T-cell (primary cell): ENCODE results near the gene ZIM2. TPM values are rescaled to one million over a fixed set of nuclear protein-coding genes. Genes with fewer than 3 reads are reported as not detected.

Experiments used
- ATAC-seq, 4 experiments: fragments of 200-7000 bp in 3 of 4; fragments of 150-1000 bp in 1 of 4; cut with Tn5 transposase; replicated peaks in 1 of 4; 1 replicate in 3 of 4; 2 replicates in 1 of 4; pipeline ENCODE4 v1.10.0; 2021; ENCODE audit warnings: moderate library complexity in 3 of 4, mild to moderate bottlenecking in 2 of 4, moderate number of reproducible peaks in 1 of 4
- CTCF ChIA-PET, 2 donors: fragments of 300-600 bp; sonication (Branson Sonifier 250); formaldehyde crosslinking; loops; one replicate each; lab custom pipeline; 2022; ENCODE audit warnings: antibody characterized with exemption in 2 of 2; lab: Charles Lee
- POLR2A ChIA-PET, 2 donors: fragments of 300-600 bp; sonication (Branson Sonifier 250); formaldehyde crosslinking; loops; one replicate each; lab custom pipeline; 2022; ENCODE audit warnings: antibody characterized with exemption in 2 of 2; lab: Charles Lee
- DNase-seq, 35 experiments: peaks; one replicate each; pipeline versions ENCODE4 v3.0.0 to v3.0.0-alpha.2; 2013 to 2023
- H3K27ac ChIP-seq: one replicate; pipeline ENCODE4 v1.5.1; 2013; ENCODE audit warnings: low read length
- H3K27me3 ChIP-seq, 2 experiments: replicated peaks in 1 of 2; 1 replicate in 1 of 2; 2 replicates in 1 of 2; pipeline versions ENCODE4 v1.6.1 to v1.7.0; 2013; ENCODE audit warnings: low read length in 1 of 2, mixed read lengths in 1 of 2; ENCODE audit not compliant: control insufficient read depth in 2 of 2, insufficient read depth in 2 of 2; ENCODE audit errors: extremely low read depth in 1 of 2
- H3K36me3 ChIP-seq, 2 donors: 1 replicate in 1 of 2; 2 replicates in 1 of 2; pipeline versions ENCODE4 v1.6.1 to v1.7.0; 2013; ENCODE audit warnings: low read length in 1 of 2; ENCODE audit not compliant: control insufficient read depth in 2 of 2, insufficient read depth in 1 of 2; ENCODE audit errors: extremely low read depth in 1 of 2
- H3K4me1 ChIP-seq, 2 experiments: 1 replicate in 1 of 2; 2 replicates in 1 of 2; pipeline versions ENCODE4 v1.6.1 to v1.7.0; 2013; ENCODE audit warnings: low read length in 2 of 2, mixed read lengths in 1 of 2; ENCODE audit not compliant: insufficient read depth in 2 of 2, control insufficient read depth in 1 of 2; ENCODE audit errors: extremely low read depth in 1 of 2
- H3K4me3 ChIP-seq, 2 donors: 1 replicate in 1 of 2; 2 replicates in 1 of 2; pipeline versions ENCODE4 v1.5.1 to v1.7.0; 2013; ENCODE audit warnings: mild to moderate bottlenecking in 2 of 2, low read length in 1 of 2, moderate library complexity in 1 of 2; ENCODE audit not compliant: control insufficient read depth in 1 of 2; ENCODE audit errors: extremely low read depth in 1 of 2
- H3K9me3 ChIP-seq: 2 replicates; pipeline ENCODE4 v1.7.0; 2013
- H3K27ac Mint-ChIP-seq, 2 donors: one replicate each; pipeline ENCODE4 v1.8.0; 2020 to 2021; ENCODE audit warnings: mild to moderate bottlenecking in 2 of 2, mixed read lengths in 2 of 2
- H3K27me3 Mint-ChIP-seq, 2 donors: one replicate each; pipeline ENCODE4 v1.8.0; 2021 to 2022; ENCODE audit warnings: mixed read lengths in 2 of 2
- H3K36me3 Mint-ChIP-seq: one replicate; pipeline ENCODE4 v1.8.0; 2021; ENCODE audit warnings: mixed read lengths
- H3K4me1 Mint-ChIP-seq, 3 donors: one replicate each; pipeline ENCODE4 v1.8.0; 2020 to 2022; ENCODE audit warnings: mixed read lengths in 3 of 3, mild to moderate bottlenecking in 1 of 3
- H3K4me3 Mint-ChIP-seq, 3 donors: one replicate each; pipeline ENCODE4 v1.8.0; 2020 to 2022; ENCODE audit warnings: mild to moderate bottlenecking in 3 of 3, mixed read lengths in 3 of 3, moderate library complexity in 3 of 3
- H3K9me3 Mint-ChIP-seq, 3 donors: one replicate each; pipeline ENCODE4 v1.8.0; 2020 to 2022; ENCODE audit warnings: mixed read lengths in 3 of 3
- WGBS: methylation state at CpG from one replicate; pipeline ENCODE4 v1.1.5; 2013; ENCODE audit warnings: missing lambda C conversion rate; ENCODE audit not compliant: insufficient coverage; 5-methylcytosine and 5-hydroxymethylcytosine counted together
- total RNA-seq, 35 experiments: library from RNA in 6 of 35; stranded (reverse) in 6 of 35; fragments of 120-200 nt in 1 of 35; gene quantifications; one replicate each; pipeline versions ENCODE4 v1.2.1 to v1.2.4 and lab custom pipeline; 2013 to 2026

The ZIM2 gene
- total RNA-seq, 5 donors from 2014 or later (not counting 1 experiment from before 2014, with no cell fraction given), result not detected

GRCh38 chr19:56841193-56841543 lies 642 bp upstream of the ZIM2 start:
- POLR2A ChIA-PET, result no interaction called here
- peak overlapping the region in 1 of 3 donors; percentile 45 for H3K4me3 Mint-ChIP-seq
- Histone ChIP-seq H3K4me3 (no peak overlapping the region), H3K4me1 (peaks cover 0 to 3% of the 10 kb centered on the region in 2 experiments), H3K36me3 (no peaks in the 10 kb centered on the region), H3K27ac (no peak overlapping the region), H3K9me3 (no peaks in the 10 kb centered on the region), H3K27me3 (peaks cover 0 to 43% of the 10 kb centered on the region in 2 experiments)
- no peaks in the 10 kb centered on the region for H3K4me1 Mint-ChIP-seq
- WGBS, result 48% methylated on average over 6 of the region's 12 CpGs
- no peak overlapping the region for H3K27ac Mint-ChIP-seq
- H3K36me3 Mint-ChIP-seq, result no peaks in the 10 kb centered on the region
- CTCF ChIA-PET, result no interaction called here
- peaks cover 14 to 32% (median 25%) of the 10 kb centered on the region in 3 donors for H3K9me3 Mint-ChIP-seq
- H3K27me3 Mint-ChIP-seq, result peaks cover 4 to 21% of the 10 kb centered on the region in 2 donors
- DNase-seq (no peak), ATAC-seq (no peak)

GRCh38 chr19:56839652-56840450 lies 675 bp downstream of the ZIM2 start:
- ChIA-PET CTCF (no interaction called here), POLR2A (no interaction called here)
- DNase-seq (peak in 7 of 35 experiments; percentile 0 to 25 (median 19)), ATAC-seq (peak in 1 of 4 experiments; percentile 24)
- peak overlapping the region in 1 of 2 donors; percentile 27 for H3K4me3 ChIP-seq
- H3K36me3 Mint-ChIP-seq, result no peaks in the 10 kb centered on the region
- no peaks in the 10 kb centered on the region for H3K4me1 Mint-ChIP-seq
- peaks cover 0 to 43% of the 10 kb centered on the region in 2 experiments for H3K27me3 ChIP-seq
- H3K36me3 ChIP-seq, result no peaks in the 10 kb centered on the region
- peaks cover 25 to 40% (median 32%) of the 10 kb centered on the region in 3 donors for H3K9me3 Mint-ChIP-seq
- no peak overlapping the region for H3K27ac Mint-ChIP-seq
- peaks cover 0 to 3% of the 10 kb centered on the region in 2 experiments for H3K4me1 ChIP-seq
- peak overlapping the region in 1 of 3 donors; percentile 26 for H3K4me3 Mint-ChIP-seq
- 35% methylated on average over 40 of the region's 48 CpGs for WGBS
- H3K27ac ChIP-seq, result no peak overlapping the region
- no peaks in the 10 kb centered on the region for H3K9me3 ChIP-seq
- peaks cover 12 to 22% of the 10 kb centered on the region in 2 donors for H3K27me3 Mint-ChIP-seq

- H3K4me3 ChIP-seq, result peak overlapping the region in 1 of 2 donors; percentile 35
These were observed 1.4 kb downstream of the ZIM2 start for GRCh38 chr19:56838909-56839651.

GRCh38 chr19:56838024-56838908 lies 2.3 kb downstream of the ZIM2 start:
- H3K4me3 Mint-ChIP-seq, result peak overlapping the region in 2 of 3 donors; percentile 6 to 26

More at GRCh38 chr19:56838909-56839651, 1.4 kb downstream of the ZIM2 start:
- ChIA-PET CTCF (no interaction called here), POLR2A (no interaction called here)
- Mint-ChIP-seq H3K27me3 (peaks cover 12 to 22% of the 10 kb centered on the region in 2 donors), H3K36me3 (no peaks in the 10 kb centered on the region), H3K9me3 (peaks cover 33 to 39% (median 38%) of the 10 kb centered on the region in 3 donors), H3K4me3 (peak overlapping the region in 1 of 3 donors; percentile 26), H3K27ac (no peak overlapping the region), H3K4me1 (no peaks in the 10 kb centered on the region)
- Histone ChIP-seq H3K27ac (no peak overlapping the region), H3K9me3 (no peaks in the 10 kb centered on the region), H3K27me3 (peaks cover 0 to 43% of the 10 kb centered on the region in 2 experiments), H3K4me1 (peaks cover 0 to 3% of the 10 kb centered on the region in 2 experiments), H3K36me3 (no peaks in the 10 kb centered on the region)
- ATAC-seq (peak in 3 of 4 experiments; percentile 22 to 24 (median 23)), DNase-seq (peak in 11 of 35 experiments; percentile 2 to 35 (median 13))
- WGBS, result 66% methylated on average over 29 of the region's 34 CpGs

GRCh38 chr19:56837492-56838023 lies 3.0 kb downstream of the ZIM2 start:
- no peaks in the 10 kb centered on the region for H3K4me1 Mint-ChIP-seq
- Histone ChIP-seq H3K4me3 (no peak overlapping the region), H3K9me3 (no peaks in the 10 kb centered on the region), H3K4me1 (peaks cover 0 to 3% of the 10 kb centered on the region in 2 experiments), H3K27ac (no peak overlapping the region), H3K27me3 (peaks cover 0 to 43% of the 10 kb centered on the region in 2 experiments), H3K36me3 (no peaks in the 10 kb centered on the region)
- no peaks in the 10 kb centered on the region for H3K36me3 Mint-ChIP-seq
- H3K27me3 Mint-ChIP-seq, result peaks cover 12 to 22% of the 10 kb centered on the region in 2 donors
- WGBS, result 49% methylated on average over 25 of the region's 25 CpGs
- ChIA-PET POLR2A (no interaction called here), CTCF (no interaction called here)
- H3K9me3 Mint-ChIP-seq, result peaks cover 37 to 43% (median 37%) of the 10 kb centered on the region in 3 donors
- ATAC-seq (peak in 1 of 4 experiments; percentile 15), DNase-seq (no peak)
- H3K4me3 Mint-ChIP-seq, result peak overlapping the region in 1 of 3 donors; percentile 6
- no peak overlapping the region for H3K27ac Mint-ChIP-seq

More at GRCh38 chr19:56838024-56838908, 2.3 kb downstream of the ZIM2 start:
- Histone ChIP-seq H3K4me3 (peak overlapping the region in 1 of 2 donors; percentile 35), H3K27ac (no peak overlapping the region), H3K9me3 (no peaks in the 10 kb centered on the region), H3K27me3 (peaks cover 0 to 43% of the 10 kb centered on the region in 2 experiments), H3K4me1 (peaks cover 0 to 3% of the 10 kb centered on the region in 2 experiments), H3K36me3 (no peaks in the 10 kb centered on the region)
- H3K27me3 Mint-ChIP-seq, result peaks cover 12 to 22% of the 10 kb centered on the region in 2 donors
- H3K27ac Mint-ChIP-seq, result no peak overlapping the region
- CTCF ChIA-PET, result no interaction called here
- 46% methylated on average over 37 of the region's 44 CpGs for WGBS
- ATAC-seq (no peak), DNase-seq (no peak)
- peaks cover 36 to 42% (median 37%) of the 10 kb centered on the region in 3 donors for H3K9me3 Mint-ChIP-seq
- no peaks in the 10 kb centered on the region for H3K4me1 Mint-ChIP-seq
- POLR2A ChIA-PET, result no interaction called here
- no peaks in the 10 kb centered on the region for H3K36me3 Mint-ChIP-seq
